Islet precursor cell (in vitro differentiated cells): ENCODE measurements around the gene EPB41L4B.
A peak's percentile ranks its signal among the peaks of the same experiment; 100 is the strongest.
"Not testable (repeated sequence)": the region's sequence is repeated elsewhere in the genome, so short reads cannot be mapped to it uniquely, and the experiment has no call there.

Experiments used
- DNase-seq: peaks from one replicate; pipeline ENCODE4 v3.0.0-alpha.2; 2018

The EPB41L4B gene

DNA sequence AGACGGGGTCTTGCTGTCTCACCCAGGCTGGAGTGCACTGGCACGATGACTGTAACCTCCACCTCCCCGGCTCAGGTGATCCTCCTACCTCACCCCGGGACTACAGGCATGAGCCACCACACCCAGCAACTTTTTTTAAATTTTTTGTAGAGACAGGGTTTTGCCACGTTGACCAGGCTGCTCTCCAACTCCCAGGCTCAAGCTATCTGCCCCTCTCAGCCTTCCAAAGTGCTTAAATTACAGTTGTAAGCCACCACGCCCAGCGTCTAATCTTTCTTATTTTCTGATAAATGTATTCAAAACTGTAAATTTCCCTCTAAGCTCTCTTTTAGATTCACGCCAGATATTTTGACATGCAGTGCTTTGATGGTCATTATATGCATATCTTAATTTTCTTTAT, 164.2 kb downstream of the EPB41L4B start:
- DNase-seq = no peak

DNA sequence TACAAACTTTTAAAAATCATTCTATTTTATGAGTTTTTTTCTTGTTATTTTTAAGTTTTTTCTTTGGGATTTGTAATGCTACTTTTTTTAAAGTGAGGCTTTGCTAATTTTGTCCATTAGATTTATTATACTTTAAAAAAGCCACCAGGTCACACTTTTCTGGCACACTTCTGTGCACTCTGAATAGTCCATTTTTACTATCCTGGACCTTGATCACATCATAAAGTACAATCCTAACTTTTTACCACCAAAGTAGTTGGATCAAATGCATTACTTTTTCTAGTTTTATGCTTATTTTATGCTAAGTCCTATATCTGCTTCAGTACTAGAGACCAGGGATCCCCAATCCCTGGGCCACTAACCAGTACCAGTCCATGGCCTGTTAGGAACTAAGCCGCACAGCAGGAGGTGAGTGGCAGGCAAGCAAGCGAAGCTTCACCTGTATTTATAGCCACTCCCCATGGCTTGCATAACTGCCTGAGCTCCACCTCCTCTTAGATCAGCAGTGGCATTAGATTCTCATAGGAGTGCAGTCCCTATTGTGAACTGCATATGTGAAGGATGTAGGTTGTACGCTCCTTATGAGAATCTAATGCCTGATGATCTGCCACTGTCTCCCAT, 169.8 kb downstream of the EPB41L4B start:
- DNase-seq = no peak

DNA sequence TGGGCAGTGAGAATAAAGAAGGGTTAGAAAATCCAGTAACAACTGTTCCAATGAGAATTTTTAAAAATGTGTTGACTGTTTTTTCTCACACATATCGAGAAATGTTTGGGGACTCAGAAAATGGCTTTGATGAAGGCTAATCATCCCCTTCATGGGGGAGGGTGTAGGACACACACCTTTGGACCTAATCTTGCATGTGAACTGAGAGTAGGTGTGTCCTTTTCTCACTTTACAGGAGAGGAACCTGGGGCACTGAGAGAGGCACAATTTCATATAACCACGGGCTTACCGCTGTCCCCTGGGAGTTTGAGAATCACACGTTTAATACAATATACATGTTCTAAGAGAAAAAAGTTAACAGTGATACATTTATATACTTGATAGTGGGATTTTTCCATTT, 171.1 kb downstream of the EPB41L4B start:
- DNase-seq = no peak

DNA sequence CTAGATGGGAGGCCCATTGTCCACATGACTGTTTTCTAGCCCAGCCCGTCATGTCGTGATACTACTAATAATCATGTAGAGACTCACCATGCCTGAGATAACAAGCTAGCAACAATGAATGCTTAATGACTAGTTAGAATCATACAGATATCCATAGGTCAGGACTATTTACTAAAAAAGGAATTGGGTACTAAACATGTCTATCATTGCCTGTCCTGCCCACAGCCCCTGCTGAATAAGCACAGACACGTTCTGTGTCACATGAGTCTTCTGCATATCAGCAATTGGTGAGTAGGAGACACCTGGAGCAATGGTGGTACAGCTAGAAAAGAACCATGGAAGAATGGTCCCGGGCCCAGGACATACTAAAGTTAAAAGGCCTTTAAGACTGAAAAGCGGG, 171.8 kb downstream of the EPB41L4B start:
- DNase-seq = no peak

DNA sequence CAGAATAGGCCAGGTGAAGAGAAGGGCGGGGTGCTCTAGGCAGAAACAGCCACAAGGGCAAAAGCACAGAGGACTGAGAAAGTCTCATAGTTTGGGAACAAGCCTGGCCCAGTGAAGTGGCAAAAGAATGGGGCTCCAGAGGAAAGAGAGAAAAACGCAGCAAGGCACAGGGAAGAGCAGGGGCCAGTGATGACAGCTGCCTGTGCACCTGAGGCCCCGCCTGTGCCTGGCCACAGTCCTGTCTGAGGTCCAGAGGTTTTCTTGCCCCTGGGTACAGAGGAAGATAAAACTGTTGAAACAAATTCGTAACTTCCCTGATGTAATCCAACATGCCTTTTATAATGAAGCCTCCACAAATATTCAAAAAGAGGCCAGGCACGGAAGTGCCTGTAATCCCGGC, 175.8 kb downstream of the EPB41L4B start:
- DNase-seq = no peak

DNA sequence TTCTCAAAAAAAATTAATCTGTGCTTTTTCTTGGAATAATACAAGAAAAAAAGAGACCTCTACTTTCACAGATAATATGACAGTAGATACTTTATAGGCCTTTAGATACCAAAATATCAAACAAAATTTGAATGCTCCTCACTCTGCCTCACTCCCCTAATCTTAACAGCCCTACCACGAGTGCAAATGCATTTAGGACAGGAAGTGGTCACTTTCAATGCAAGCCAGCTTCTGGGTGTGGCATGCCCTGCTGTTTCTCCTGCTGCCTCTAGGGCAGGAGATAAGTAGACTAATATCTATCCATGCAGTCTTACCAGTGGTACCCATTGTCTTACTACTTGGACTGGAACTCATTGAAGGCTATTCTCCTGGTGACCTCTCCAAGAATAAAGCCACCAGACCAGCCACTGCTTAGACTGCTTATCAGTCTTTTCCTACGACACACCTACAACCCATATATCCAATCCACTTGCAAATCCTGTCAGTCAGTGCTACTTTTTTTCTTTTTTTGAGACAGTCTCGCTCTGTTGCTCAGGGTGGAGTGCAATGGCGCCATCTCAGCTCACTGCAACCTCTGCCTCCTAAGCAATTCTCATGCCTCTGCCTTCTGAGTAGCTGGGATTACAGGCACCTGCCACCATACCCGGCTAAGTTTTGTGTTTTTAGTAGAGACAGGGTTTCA, 176.8 kb downstream of the EPB41L4B start:
- peak; percentile 71 for DNase-seq

DNA sequence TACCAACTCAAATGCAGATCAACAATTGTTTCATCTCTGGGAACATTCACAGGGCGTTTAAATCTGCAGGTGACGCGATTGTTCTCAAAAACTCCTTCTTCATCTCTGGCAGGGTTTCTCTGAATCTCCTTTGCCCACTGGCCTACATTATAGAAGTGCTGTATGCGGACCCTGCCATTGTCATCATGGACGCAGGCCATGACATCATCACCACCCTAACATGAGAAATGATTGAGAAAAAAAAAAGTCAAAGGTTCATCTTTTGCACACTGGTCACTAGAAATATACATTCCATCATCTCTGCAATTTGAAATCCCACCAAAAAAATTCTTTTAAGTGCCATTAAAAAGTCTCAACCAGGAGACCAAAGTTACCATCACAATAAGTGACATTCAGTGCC, 179.5 kb downstream of the EPB41L4B start:
- no peak for DNase-seq

DNA sequence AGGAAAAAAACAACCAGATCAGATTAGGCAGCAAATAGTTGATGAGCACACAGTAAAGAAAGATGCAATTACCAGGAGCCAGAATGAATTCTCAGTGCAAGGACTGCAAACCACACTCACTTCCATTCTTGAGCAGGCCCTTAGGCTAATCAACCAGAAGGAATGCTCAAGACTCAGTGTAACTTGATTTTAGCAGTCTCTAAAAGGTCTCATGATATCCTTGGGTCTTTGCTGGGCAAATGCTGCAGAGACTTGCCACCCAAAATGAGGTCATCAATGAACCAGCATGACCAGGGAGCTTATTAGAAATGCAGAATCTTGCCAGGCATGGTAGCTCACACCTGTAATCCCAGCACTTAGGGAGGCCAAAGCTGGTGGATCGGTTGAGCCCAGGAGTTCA, 181.0 kb downstream of the EPB41L4B start:
- DNase-seq = peak; percentile 67

DNA sequence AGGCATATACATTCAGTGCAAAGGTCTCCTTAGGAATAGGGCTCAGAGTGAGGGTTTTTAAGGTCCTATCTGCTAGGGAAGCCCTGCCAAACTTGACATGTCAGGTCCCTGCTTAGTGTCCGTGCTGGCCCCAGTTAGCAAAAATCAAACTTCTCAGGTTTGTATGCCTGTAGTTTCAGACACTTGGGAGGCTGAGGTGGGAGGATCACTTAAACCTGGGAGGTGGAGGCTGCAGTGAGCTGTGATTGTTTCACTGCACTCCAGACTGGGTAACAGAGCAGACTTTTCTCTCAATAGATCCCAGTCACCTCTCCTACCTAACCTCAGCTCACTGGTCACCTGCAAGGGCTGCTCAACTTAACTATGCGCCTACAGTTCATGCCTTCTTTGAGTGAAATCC, 182.4 kb downstream of the EPB41L4B start:
- DNase-seq = no peak

DNA sequence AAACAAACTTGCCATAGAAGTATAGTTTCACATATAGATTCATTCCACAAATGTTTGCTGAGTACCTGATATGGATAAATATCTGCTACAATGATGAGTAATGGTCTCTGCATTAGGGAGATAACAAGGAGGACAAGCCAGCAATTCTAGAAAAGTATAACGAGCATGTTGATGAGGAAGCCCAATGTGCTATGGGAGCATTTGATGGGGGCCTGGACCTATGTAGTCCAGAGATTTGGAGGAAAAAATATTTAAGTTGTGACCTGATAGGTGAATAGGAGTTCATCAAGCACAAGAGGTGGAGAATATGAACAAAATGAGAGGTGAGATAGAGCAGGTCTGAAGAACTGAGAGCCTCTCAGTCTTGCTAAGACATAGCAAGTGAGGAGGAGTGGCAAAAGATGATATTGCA, 186.7 kb downstream of the EPB41L4B start:
- DNase-seq = no peak

DNA sequence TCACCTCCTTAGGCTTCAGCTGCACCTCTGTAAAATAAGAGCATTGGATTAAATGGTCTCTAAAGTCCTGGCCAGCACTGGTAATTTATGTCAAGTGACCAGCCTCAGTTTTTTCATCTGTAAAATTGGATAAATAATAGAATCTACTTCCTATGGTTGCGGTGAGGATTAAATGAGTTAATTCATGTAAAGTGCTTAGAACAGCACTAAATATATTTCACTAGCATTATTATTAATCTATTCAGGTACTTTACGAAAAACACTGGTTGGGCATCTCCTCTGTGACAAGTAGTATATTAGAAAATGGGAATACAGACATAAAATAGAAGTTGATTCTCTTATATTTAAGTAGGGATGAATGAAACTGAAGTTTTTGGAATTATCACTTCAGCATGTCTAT, 187.3 kb downstream of the EPB41L4B start:
- no peak for DNase-seq

DNA sequence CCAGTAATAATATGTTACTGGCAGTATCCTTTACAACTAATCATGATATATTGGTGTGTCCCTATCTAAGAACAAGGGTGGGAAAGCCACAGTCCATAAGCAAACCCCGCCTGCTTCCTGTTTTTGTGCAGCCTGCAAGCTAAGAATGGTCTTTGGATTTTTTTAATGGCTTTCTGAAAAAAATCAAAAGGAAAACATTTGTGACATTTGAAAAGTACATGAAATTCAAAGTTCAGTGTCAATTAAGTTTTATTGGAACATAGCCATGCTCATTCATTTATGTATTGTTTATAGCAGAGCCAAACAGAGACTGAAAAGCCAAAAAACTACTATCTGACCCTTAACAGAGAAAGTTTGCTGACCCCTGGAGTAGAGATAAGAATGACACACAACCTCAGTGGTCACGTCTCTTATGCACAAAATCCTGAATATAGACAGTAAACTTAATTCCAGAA, 188.3 kb downstream of the EPB41L4B start:
- no peak for DNase-seq

DNA sequence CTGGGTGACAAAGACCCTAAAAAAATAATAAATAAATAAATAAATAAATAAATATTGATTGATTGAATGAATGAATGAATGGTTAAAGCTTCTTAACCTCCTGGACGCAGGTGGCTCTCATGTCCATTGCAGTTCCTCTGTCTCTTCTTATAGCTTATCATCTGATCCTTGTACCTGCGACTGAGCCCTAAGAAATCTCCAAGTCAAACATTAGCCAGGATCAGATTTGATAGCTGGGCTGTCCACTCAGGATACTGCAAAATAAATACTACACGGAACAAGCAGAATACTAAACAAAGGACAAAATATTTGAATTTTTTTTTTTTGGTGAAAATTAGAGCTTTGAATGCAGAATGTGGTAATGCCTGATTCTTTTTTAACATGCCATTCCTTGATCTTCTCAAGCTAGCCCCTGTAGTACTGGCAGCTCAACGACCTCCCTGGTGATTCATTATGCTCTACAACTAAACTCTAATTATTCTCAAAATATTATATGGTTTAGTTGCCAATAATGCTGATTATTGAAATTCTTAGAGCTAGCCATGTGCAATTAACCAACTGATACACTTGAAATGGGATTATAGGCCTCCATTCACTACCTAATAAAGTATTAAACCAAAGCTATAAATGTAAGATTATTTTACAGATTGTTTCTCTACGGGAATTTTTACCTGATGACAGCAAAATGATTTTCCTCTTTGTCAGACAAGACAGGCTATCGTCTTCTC, 191.2 kb downstream of the EPB41L4B start:
- no peak for DNase-seq

DNA sequence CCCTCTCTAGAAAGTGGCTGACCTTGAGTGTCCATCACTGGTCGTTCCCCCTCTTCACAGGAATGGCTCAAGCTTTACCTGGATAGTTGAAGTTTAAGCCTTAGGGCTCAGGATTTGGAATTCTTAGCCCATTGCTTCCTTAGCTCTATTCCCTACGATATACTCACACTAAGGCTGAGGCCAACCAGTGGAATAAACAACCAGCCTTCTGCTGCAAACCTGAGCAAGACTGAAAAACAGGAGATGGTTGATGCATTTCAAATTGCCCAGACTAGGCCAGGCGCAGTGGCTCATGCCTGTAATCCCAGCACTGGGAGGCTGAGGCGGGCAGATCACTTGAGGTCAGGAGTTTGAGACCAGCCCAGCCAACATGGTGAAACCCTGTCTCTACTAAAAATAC, 194.2 kb downstream of the EPB41L4B start:
- DNase-seq = not testable (repeated sequence)

DNA sequence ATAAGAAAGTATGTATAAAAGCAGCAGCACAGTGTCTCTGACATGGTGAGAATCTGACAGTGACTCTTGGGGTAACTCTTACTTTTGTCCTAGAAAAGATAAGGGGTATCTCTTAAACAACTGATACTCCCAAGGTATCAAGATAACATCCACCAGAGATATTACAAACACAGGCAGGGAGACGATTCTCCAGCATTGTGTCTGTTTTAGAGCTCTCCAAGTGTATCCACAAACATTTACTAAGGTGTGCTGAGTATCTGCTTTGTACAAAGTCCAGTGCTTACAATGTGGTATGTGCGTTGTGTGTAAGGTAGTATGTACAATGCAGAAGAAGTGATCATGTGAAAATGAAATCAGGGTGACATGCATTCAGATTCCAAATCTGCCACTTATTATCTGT, 196.7 kb downstream of the EPB41L4B start:
- no peak for DNase-seq

DNA sequence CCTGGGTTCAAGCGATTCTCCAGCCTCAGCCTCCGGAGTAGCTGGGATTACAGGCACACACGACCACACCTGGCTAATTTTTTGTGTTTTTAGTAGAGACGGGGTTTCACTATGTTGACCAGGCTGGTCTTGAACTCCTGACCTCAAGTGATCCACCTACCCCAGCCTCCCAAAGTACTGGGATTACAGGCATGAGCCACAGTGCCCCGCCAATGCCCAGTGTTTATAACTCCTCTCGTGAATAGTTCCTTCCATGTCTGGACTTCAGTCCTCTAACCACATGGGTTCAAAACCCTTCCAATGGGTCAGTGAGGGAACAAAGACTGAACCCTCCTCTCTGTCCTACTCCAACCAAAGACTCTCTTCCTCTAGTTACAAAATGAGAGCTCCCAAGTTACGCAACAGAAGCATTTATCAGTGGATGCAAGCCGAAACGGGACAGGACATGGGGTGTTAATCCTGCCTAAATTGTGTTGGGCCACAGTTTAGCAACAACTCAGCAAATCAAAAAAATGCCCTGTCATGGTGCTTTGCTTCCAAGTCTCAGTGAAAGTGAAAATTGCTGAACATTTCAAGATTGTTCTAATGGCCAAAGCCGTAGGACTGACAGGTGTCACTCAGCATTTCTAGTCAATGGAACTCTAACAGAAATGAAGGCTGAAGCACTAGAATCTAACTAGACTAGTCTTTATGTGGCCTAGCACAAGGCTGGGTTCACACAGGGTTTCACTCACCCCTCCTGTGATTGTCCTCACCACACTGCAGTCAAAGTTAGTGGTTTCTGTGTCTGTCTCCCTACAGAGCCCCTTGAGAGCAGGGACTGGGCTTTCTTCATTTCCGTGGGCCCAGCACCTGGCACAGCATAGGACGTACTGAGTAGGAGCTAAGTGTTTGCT, 197.9 kb downstream of the EPB41L4B start:
- peak; percentile 38 for DNase-seq
